Stimulated activated CD4-positive, alpha-beta T cell treated with anti-CD3 and anti-CD28 coated beads, TNF-alpha, amount 100 ng/mL, for 4 hours (primary cell): ENCODE measurements around the gene MAD2L2.

Source experiments
- DNase-seq, 3 experiments: peaks; one replicate each; pipeline ENCODE4 v3.0.0-alpha.2; 2020; ENCODE audit warnings: low read depth in 3 of 3

The MAD2L2 gene

DNA sequence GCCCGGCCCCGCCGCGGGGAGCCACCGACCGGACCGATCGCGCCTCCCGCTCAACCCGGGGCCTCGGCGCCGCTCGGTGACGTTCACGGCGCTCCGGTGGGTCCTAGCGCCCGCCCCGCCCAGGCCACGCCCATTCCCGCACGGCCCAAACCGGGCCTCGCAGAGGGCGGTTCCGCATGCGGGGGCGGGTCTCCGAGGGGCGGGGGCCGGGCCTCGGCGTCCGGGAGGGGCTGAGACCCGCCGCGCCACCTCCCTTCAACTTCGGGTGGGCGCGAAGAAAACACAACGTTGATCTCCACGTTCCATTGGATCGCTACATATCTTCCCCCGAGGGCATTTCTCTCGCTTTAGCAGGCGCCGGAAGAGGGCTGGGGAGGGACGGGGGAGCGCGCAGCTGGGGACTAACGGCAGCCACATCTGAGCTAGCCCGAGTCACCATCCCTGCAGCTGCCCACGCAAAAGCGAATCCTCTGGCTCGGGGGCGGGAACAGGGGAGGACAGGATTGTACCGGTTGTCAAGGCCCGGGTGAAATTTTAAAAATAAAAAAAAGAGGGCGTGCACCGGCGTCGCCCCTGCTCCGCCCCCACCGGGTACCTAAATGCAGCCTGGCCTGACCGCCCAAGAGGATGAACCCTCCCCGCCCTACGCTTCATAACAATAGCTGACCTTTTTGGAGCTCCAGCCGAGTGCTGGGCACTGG lies at the start of gene MAD2L2:
Gene MAD2L2 (minus strand): TSS at position 78 of the 701 bp plus-strand sequence. CDS start 547 bp downstream, outside the sequence.
- peak; percentile 80 to 93 (median 85) for DNase-seq

GRCh38 chr1:11730429-11730891 lies 49.5 kb upstream of the MAD2L2 start:
- DNase-seq, result no peak

GRCh38 chr1:11729498-11730428 lies 48.8 kb upstream of the MAD2L2 start:
- no peak for DNase-seq

GRCh38 chr1:11729155-11729497 lies 48.2 kb upstream of the MAD2L2 start:
- no peak for DNase-seq

DNA sequence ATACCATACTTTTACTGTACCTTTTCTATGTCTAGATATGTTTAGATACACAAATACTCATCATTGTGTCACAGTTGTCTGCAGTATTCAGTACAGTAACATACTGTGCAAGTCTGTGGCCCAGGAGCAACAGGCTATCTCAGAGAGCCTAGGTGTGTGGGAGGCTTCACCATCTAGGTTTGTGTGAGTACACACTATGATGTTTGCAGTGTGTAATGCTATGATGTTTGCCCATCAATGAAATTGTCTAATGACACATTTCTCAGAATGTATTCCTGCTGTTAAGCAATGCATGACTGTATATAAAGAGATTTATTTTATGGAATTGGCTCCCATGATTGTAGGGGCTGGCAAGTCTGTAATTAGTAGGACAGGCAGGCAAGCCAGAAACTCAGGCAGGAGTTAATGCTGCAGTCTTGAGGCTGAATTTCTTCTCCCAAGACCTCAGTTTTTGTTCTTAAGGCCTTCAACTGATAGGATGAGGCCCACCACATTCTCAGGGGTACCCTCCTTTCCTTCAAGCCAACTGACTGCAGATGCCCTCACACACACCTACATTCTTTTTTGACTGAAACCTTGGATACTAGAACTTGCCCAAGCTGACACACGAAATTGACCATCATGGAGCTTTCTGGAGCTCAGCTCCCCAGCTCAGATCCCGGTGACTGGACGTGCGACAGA lies 47.3 kb upstream of the MAD2L2 start:
- DNase-seq, result no peak

DNA sequence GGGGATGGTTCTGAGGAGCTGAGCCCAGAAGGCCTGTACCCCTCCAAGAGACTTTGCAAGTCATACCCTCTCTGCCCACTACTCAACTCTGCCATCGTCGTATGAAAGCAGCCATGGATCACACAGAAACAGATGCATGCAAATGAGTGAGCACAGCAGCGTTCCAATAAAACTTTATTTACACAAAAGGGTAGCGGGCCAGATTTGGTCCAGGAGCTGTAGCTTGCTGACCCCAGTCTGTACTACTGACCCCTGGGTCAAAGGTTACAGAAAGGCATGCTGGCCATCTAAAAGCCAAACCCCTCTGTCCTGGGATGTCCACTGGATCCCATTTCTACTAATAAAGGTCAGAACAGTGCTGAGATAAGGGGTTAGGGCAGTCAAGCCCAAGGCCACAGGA lies 46.2 kb upstream of the MAD2L2 start:
- no peak for DNase-seq

DNA sequence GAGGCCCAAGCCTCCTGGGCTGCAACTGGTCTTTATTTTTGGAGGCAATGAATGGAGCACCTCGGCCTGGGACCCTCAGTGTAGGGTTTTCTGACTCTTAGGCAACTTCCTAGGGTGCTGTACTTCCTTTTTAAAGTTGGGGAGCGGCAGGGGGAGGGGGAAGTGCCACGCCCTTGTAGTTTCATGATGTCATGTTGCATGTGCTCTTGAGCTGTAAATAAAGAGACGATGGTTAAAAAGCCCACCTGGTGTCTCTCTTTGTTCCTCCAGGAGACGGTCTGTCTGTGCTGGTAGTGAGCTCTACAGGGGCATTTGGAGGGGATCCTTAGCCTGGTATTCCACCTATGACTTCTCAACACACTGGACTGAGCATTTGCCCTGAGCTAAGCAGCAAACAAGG lies 44.7 kb upstream of the MAD2L2 start:
- DNase-seq, result no peak

- no peak for DNase-seq
These were observed 41.6 kb upstream of the MAD2L2 start for GRCh38 chr1:11722538-11722937.

- no peak for DNase-seq
These were observed 40.4 kb upstream of the MAD2L2 start for GRCh38 chr1:11721311-11721710.

- DNase-seq, result no peak
These were observed 39.6 kb upstream of the MAD2L2 start for GRCh38 chr1:11720525-11720924.

- DNase-seq, result no peak
These were observed 39.1 kb upstream of the MAD2L2 start for GRCh38 chr1:11720033-11720376.

DNA sequence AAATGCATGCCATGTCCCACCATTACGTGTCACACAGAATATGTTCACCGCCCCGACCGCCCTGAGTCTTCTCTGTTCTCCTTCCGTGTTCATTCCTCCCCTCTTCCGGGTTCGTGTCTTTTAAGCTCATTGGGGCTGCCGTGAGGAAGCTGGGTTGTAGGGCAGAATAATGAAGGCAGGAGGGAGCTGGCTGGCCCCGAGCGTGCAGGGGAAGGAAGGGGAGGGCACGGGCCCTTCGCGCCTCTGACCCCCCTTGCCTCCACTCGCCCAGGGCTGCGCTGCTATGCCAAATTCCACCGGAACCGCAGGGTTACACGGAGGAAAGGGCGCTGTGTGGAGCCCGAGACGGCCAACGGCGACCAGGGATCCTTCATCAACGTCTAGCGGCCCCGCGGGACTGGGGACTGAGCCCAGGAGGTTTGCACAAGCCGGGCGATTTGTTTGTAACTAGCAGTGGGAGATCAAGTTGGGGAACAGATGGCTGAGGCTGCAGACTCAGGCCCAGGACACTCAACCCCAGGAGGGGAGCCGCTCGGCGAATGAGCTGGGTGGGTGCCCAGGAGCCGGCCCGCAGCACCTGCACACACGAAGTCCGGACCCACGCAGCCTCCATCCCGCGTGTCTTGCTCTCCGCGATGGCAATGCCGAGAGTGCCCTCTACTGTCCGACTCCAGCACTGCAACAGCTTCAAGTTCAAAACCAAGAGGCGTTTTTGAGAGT lies 38.5 kb upstream of the MAD2L2 start:
- peak; percentile 76 to 77 (median 76) for DNase-seq

- no peak for DNase-seq
These were observed 34.1 kb upstream of the MAD2L2 start for GRCh38 chr1:11714831-11715575.

DNA sequence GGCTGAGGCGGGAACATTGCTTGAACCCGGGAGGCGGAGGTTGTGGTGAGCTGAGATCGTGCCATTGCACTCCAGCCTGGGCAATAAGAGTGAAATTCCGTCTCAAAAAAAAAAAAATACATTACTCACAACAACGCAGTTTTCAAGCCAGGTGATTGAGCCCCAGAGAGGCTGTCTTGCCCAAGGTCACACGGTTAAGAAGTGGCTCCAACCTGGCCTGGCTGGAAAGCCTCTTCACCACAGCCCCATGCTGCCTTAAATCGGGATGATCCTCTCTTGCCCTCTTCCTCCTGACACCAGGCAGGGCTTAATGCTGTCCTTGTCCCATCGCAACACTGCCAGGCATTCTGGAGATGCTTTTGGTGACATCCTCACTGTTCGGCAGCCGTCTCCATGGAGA lies 32.1 kb upstream of the MAD2L2 start:
- no peak for DNase-seq

DNA sequence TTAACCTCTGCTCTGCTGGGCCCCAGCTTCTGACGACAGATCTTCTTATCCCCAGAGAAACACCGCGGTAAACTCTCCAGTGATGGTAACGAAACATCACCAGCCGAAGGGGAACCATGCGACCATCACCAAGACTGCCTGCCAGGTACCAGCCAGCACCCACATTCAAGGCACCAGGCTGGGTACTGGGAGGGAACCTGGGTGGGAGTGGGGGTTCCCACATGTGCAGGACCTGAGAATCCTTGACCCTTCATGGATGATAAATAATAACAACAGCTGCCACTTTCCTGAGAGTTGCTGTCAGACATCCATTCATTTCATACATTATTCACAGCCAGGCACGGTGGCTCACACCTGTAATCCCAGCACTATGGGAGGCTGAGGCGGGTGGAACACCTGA lies 31.3 kb upstream of the MAD2L2 start:
- DNase-seq, result no peak

DNA sequence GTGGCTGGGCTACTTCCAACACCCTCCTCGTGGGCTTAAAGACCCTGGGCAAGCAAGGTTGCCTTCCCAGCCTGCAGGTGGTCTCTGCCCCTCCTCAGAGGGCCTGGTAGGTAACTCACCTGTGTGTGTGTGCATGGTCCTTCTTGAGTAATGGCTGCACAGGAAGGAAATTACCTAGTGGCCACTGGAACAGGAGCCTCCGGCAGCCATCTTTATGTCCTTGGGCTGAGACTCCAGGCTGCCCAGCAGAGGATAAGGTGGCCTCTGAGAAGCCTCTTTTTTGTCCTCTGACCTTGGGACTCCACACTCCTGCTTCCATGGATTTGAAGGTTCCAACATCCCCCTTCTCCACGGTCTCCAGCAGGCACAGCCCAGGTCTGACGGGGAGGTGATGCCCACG lies 30.5 kb upstream of the MAD2L2 start:
- no peak for DNase-seq

DNA sequence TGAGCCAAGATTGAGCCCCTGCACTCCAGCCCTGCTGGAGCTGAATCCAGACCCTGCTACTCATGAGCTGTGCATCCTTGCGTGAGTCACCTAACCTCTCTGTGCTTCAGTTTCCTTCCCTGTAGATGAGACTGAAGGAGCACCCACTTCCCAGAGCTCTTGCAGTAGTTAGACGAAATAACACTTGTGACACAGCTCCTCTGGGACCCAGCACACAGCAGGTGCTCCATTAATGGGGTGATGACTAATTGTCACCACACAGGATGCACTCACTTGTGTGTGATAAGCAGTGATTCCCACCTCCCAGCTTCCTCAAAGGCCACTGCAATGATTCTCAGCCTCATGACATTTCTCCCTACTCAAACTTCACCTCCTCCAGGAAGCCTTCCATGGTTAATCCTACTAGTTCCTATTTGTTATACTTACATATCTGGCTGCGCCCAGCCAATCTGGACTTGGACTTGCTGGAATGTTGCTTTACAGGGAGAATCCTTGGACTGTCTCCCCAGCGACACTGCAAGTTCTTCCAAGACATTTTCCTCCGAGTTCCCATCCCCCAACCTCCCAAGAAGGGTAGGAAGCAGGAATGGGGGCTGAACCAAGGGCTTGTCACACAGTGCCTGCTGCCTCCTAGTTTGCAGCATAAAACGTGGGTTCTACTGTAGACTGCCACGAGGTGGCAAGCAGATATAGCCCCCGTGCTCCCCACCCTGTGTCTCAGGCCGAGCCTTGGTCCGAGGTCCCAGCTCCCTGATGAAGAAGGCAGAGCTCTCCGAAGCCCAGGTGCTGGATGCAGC lies 27.8 kb upstream of the MAD2L2 start:
- no peak for DNase-seq

DNA sequence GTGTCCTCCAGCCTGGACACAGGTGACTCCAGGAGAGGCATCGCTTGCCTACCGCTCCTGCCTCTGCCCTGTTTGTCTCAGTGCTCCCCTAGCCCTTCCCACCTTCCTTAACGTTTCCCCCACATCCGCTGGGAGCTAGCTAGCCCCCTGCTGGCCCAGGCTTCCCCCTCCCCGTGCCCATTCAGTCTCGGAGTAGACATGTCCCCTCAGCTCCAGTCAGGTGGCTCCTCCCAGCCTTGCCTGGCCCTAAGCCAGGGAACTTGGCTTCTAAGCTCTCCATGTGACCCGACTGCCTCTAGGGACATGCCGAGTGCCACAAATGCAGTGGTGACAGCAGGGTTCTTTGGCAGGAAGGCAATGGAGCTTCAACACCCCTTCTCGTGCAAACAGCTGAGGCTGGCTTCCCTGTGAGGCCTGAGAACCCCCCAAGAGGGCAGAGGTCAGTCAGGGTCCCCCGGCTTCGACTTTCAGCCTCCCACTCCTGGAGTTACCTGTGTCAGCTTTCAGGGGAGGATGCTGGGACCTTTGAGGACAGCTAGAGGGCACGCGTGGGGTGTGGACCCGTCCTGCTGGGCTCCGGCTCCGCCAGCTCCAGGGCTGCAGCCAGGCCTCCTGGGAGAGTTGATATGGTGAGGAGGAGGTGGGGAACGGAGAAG lies 26.8 kb upstream of the MAD2L2 start:
- DNase-seq, result no peak

DNA sequence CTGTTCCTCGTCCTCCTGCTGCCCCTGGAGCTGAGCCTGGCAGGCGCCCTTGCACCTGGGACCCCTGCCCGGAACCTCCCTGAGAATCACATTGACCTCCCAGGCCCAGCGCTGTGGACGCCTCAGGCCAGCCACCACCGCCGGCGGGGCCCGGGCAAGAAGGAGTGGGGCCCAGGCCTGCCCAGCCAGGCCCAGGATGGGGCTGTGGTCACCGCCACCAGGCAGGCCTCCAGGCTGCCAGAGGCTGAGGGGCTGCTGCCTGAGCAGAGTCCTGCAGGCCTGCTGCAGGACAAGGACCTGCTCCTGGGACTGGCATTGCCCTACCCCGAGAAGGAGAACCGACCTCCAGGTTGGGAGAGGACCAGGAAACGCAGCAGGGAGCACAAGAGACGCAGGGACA lies 25.3 kb upstream of the MAD2L2 start:
- DNase-seq, result no peak

DNA sequence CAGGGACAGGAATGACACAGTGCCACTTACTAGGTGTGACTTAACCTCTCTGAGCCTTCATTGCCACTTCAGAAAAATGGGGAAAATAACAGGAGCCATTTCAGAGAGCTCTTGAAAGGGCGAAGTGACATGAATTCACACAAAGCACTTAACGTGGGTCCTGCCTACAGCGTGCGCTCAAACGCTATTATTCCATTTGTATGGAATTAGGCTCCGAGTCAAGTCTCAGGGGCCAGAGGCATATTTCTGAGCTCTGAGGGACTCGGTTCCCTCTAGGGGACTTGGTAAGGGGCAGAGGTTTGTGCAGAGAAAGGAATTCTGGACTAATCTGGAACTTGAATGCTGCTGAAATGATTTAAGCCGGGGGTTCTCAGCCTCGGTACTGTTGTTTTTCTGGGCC lies 24.6 kb upstream of the MAD2L2 start:
- no peak for DNase-seq
